Ectodermal cell (in vitro differentiated cells): ENCODE results near the gene KLHDC7B.

ENCODE experiments used
- H3K27ac ChIP-seq: 2 replicates; pipeline ENCODE4 v1.7.0; 2013; ENCODE audit warnings: mild to moderate bottlenecking, low read depth, low read length; ENCODE audit not compliant: insufficient read depth, poor library complexity, severe bottlenecking
- H3K27me3 ChIP-seq: 2 replicates; pipeline ENCODE4 v1.7.0; 2013; ENCODE audit warnings: mild to moderate bottlenecking, low read length; ENCODE audit not compliant: insufficient read depth, control insufficient read depth, poor library complexity, severe bottlenecking
- H3K36me3 ChIP-seq: one replicate; pipeline ENCODE4 v1.7.0; 2013; ENCODE audit warnings: low read length; ENCODE audit not compliant: control insufficient read depth, insufficient read depth
- H3K4me1 ChIP-seq: one replicate; pipeline ENCODE4 v1.7.0; 2013; ENCODE audit warnings: low read length; ENCODE audit not compliant: control insufficient read depth, insufficient read depth
- H3K4me3 ChIP-seq: 2 replicates; pipeline ENCODE4 v1.7.0; 2013; ENCODE audit warnings: low read depth, low read length, control low read depth; ENCODE audit not compliant: insufficient read depth
- H3K9me3 ChIP-seq: 2 replicates; pipeline ENCODE4 v1.7.0; 2013; ENCODE audit warnings: mild to moderate bottlenecking, low read length, moderate library complexity; ENCODE audit not compliant: control insufficient read depth
- WGBS, 2 experiments: methylation state at CpG; one replicate each; pipeline ENCODE4 v1.1.7; 2013; ENCODE audit warnings: missing lambda C conversion rate in 2 of 2; 5-methylcytosine and 5-hydroxymethylcytosine counted together

The KLHDC7B gene

GRCh38 chr22:50567721-50568252, 22.1 kb downstream of the KLHDC7B start:
- Histone ChIP-seq H3K4me3 (no peak overlapping the region), H3K36me3 (peaks cover 37% of the 10 kb centered on the region), H3K27me3 (peaks cover 20% of the 10 kb centered on the region), H3K4me1 (no peaks in the 10 kb centered on the region), H3K9me3 (no peaks in the 10 kb centered on the region), H3K27ac (no peak overlapping the region)
- WGBS, 2 experiments = 92 to 94% methylated on average over 7 of the region's 7 CpGs

DNA sequence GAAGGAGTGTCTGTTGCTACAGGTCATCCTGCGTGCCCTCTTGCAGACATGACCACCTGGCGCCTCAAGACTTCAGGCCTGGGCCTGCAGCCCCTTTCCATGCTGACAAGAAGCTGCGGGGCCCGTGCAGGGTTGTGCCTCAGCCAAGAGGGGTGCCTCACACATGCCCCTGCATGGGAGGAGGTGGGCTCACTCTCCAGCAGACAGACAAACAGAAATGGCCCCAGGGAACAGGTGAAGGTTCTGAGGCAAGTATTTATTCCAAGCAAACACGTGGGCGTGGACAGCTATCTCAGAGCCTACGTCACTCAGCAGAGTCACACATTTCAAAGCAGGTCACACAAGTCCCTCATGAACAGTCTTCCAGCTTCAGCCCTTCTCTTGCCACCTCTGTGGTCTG, 22.9 kb downstream of the KLHDC7B start:
- peaks cover 40% of the 10 kb centered on the region for H3K36me3 ChIP-seq
- 96 to 98% methylated on average over 7 of the region's 7 CpGs for WGBS, 2 experiments
- H3K27me3 ChIP-seq = peaks cover 13% of the 10 kb centered on the region
- no peaks in the 10 kb centered on the region for H3K9me3 ChIP-seq
- no peak overlapping the region for H3K4me3 ChIP-seq
- no peaks in the 10 kb centered on the region for H3K4me1 ChIP-seq
- no peak overlapping the region for H3K27ac ChIP-seq

DNA sequence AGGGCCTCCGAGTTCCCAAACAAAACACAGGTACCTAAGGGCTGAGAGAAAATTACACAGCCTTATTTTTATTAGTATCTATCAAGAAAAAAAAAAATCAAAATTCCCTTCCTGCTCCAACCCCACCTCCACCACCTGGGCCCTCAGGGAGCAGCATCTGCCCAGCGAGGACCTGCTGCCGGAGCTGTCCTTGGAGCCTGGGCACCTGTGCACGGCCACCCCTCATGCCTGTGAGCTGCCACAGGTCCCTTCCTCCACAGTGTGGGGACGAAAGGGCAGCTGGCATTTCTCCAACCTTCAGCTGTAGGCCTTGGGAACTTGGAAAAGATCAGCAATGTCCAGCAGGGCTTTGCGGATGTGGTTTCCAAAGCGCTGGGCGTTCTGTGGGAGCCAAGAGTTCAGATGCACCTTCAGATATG, 23.4 kb downstream of the KLHDC7B start:
- no peak overlapping the region for H3K4me3 ChIP-seq
- no peak overlapping the region for H3K27ac ChIP-seq
- H3K4me1 ChIP-seq = no peaks in the 10 kb centered on the region
- peaks cover 9% of the 10 kb centered on the region for H3K27me3 ChIP-seq
- WGBS, 2 experiments = 95% methylated on average over 7 of the region's 8 CpGs
- H3K36me3 ChIP-seq = peaks cover 40% of the 10 kb centered on the region
- no peaks in the 10 kb centered on the region for H3K9me3 ChIP-seq

- Histone ChIP-seq H3K4me1 (no peaks in the 10 kb centered on the region), H3K9me3 (no peaks in the 10 kb centered on the region), H3K27ac (no peak overlapping the region), H3K36me3 (peaks cover 40% of the 10 kb centered on the region), H3K4me3 (no peak overlapping the region), H3K27me3 (no peaks in the 10 kb centered on the region)
- 95 to 97% methylated on average over 13 of the region's 13 CpGs for WGBS, 2 experiments
Observed at GRCh38 chr22:50569896-50570535, 24.3 kb downstream of the KLHDC7B start.

DNA sequence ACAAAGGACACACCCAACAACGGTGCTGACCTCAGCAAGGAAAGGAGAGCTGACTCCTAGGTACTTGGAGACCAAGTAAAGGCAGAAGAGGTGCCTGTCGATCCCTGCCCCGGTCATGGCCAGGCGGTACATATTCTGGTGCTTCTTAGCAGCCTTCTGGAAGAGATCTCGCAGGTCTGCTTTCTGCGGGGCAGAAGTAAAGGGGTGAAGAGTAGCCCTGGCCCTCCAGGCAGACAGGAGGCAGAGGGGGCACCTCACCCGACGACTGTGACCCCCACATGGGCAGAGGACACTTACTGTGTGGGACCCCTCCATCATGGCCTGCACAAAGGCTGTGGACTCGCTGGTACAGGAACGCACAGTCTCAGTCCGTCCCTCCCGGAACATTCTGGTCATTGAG, 25.2 kb downstream of the KLHDC7B start:
- no peaks in the 10 kb centered on the region for H3K27me3 ChIP-seq
- H3K4me1 ChIP-seq = no peaks in the 10 kb centered on the region
- WGBS, 2 experiments = 96 to 97% methylated on average over 12 of the region's 12 CpGs
- H3K27ac ChIP-seq = no peak overlapping the region
- H3K36me3 ChIP-seq = peaks cover 40% of the 10 kb centered on the region
- H3K9me3 ChIP-seq = no peaks in the 10 kb centered on the region
- H3K4me3 ChIP-seq = no peak overlapping the region

DNA sequence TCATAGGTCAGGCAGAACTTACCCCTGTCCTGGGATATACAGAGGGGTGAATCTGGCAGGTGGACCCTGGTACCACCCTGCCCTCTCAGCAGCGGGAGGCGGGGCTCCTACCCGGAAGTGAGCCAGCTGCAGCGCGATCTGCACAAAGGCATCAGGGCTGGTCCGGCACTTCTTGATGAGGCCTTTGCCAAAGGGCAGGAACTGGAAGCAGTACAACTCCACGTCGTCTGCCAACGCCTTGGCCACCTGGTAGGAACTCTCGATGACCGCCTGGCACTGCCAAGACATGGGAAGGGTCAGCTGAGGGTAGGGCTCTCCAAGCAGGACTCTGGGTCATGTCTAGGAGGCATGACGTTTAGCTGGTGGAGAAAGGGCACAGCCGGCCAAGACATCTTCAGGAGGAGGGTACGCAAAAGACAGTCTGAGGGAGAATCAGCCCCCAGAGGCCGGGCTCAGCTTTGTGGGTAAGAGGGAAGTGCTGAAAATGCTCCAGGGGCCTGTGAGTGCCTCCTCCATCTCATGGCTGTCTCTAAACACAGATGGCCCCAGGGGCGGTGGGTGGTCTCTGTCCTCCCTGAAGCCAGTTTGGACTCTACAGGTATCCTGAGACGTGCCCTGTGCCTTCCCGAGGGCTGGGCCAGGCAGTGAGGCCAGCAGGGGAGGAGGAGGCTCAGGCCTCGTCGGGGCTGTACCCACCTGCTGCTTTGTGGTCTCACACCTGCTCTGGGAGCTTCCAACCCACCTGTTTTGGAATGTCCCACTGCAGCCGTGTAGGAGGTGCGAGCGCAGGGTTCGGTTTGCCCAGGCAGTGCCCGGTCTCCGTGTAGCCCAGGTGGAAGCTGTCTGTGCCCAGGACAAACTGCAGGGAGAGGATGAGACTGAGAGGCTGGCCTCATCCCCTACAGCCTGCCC, 25.8 kb downstream of the KLHDC7B start:
- Histone ChIP-seq H3K36me3 (peaks cover 40% of the 10 kb centered on the region), H3K4me1 (no peaks in the 10 kb centered on the region), H3K4me3 (no peak overlapping the region), H3K27ac (no peak overlapping the region), H3K9me3 (no peaks in the 10 kb centered on the region), H3K27me3 (no peaks in the 10 kb centered on the region)
- 92 to 94% methylated on average over 26 of the region's 26 CpGs for WGBS, 2 experiments

DNA sequence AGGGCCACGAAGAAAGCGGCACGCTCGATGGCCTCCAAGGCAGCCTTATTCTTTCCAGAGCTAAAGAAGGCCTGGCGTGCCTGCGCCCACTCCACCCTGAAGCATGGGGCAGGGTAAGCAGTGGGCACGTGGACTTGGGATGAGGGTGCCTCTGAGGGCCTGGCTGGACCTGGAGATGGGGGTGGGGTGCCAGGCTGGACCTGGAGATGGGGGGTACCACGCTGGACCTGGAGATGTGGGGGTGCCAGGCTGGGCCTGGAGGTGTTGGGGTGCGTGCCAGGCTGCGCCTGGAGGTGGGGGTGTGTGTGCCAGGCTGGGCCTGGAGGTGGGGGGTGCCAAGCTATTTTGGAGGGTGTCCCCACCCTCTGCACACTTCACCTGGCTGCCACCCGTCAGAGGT, 27.3 kb downstream of the KLHDC7B start:
- Histone ChIP-seq H3K4me1 (no peaks in the 10 kb centered on the region), H3K27me3 (no peaks in the 10 kb centered on the region), H3K9me3 (no peaks in the 10 kb centered on the region), H3K4me3 (no peak overlapping the region), H3K27ac (no peak overlapping the region), H3K36me3 (peaks cover 35% of the 10 kb centered on the region)
- WGBS, 2 experiments = 96 to 97% methylated on average over 11 of the region's 11 CpGs

GRCh38 chr22:50573491-50574382, 28.0 kb downstream of the KLHDC7B start:
- H3K4me1 ChIP-seq = no peaks in the 10 kb centered on the region
- no peak overlapping the region for H3K4me3 ChIP-seq
- H3K27ac ChIP-seq = no peak overlapping the region
- peaks cover 35% of the 10 kb centered on the region for H3K36me3 ChIP-seq
- 95% methylated on average over 26 of the region's 26 CpGs for WGBS, 2 experiments
- no peaks in the 10 kb centered on the region for H3K27me3 ChIP-seq
- H3K9me3 ChIP-seq = no peaks in the 10 kb centered on the region

DNA sequence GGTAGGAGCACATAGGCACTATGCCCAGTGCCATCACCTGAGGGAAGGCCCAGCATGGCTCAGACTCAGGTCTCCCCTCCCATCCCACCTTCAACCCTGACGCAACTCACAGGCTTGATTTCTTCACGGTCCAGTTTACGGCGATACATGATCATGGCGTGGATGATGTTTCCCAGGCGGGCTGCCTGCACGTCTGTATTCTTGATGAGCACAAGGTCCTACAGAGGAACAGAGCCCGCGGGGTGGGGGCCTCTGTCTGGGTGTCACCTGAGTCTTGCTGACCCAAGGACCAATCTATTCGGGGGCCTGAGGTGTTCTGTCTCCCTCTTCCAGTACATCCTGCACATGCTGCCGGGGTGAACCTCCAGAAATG, 28.7 kb downstream of the KLHDC7B start:
- WGBS, 2 experiments = 93 to 97% methylated on average over 11 of the region's 11 CpGs
- H3K27me3 ChIP-seq = no peaks in the 10 kb centered on the region
- no peak overlapping the region for H3K4me3 ChIP-seq
- H3K36me3 ChIP-seq = peaks cover 34% of the 10 kb centered on the region
- H3K9me3 ChIP-seq = no peaks in the 10 kb centered on the region
- H3K27ac ChIP-seq = no peak overlapping the region
- H3K4me1 ChIP-seq = no peaks in the 10 kb centered on the region
